IMR-90 (cell line): ENCODE results near the gene MACO1. TPM values are rescaled to one million over a fixed set of nuclear protein-coding genes. Genes with fewer than 3 reads are reported as not detected.

ENCODE experiments used
- ATAC-seq: fragments of 200-7000 bp; cut with Tn5 transposase; 2 replicates; pipeline ENCODE4 v1.9.1; 2020; ENCODE audit warnings: low read depth, mild to moderate bottlenecking, moderate library complexity
- BruUV-seq: library from RNA; stranded (reverse); fragments of 400-500 nt; replicated peaks from 2 replicates; lab custom pipeline; 2021; lab: Mats Ljungman, UMichigan
- CTCF ChIA-PET: fragments of 300-600 bp; formaldehyde crosslinking; extraction: SDS; loops from one replicate; lab custom pipeline; 2021; ENCODE audit warnings: antibody characterized with exemption; lab: Yijun Ruan, JAX
- POLR2A ChIA-PET: fragments of 300-600 bp; sonication (Branson Sonifier 250); formaldehyde crosslinking; loops from one replicate; lab custom pipeline; 2022; ENCODE audit warnings: antibody characterized with exemption; ENCODE audit not compliant: unreplicated experiment; lab: Charles Lee
- DNase-seq: peaks from one replicate; pipeline ENCODE4 v3.0.0; 2013
- H2AFZ ChIP-seq: replicated peaks from 2 replicates; pipeline ENCODE3; 2013; ENCODE audit warnings: low read length, mild to moderate bottlenecking; ENCODE audit not compliant: poor library complexity
- H2AK5ac ChIP-seq: 2 replicates; pipeline ENCODE4 v1.6.1; 2013; ENCODE audit warnings: low read depth, low read length, inconsistent platforms
- H2AK9ac ChIP-seq: replicated peaks from 2 replicates; pipeline ENCODE3; 2013; ENCODE audit warnings: mild to moderate bottlenecking, low read depth, low read length, moderate library complexity; ENCODE audit not compliant: poor library complexity
- H2BK120ac ChIP-seq: 2 replicates; pipeline ENCODE4 v1.6.1; 2013; ENCODE audit warnings: low read depth, low read length, inconsistent platforms
- H2BK15ac ChIP-seq: 3 replicates; pipeline ENCODE4 v1.6.1; 2013; ENCODE audit warnings: low read depth, low read length, inconsistent platforms
- H2BK20ac ChIP-seq: 2 replicates; pipeline ENCODE4 v1.6.1; 2013; ENCODE audit warnings: low read depth, mild to moderate bottlenecking, inconsistent platforms, low read length, moderate library complexity
- H2BK5ac ChIP-seq: 2 replicates; pipeline ENCODE4 v1.6.1; 2013; ENCODE audit warnings: mild to moderate bottlenecking, low read depth, low read length, inconsistent platforms; ENCODE audit not compliant: poor library complexity, severe bottlenecking
- H3K14ac ChIP-seq: replicated peaks from 2 replicates; pipeline ENCODE4 v1.6.1; 2013; ENCODE audit warnings: low read depth, low read length, inconsistent platforms
- H3K18ac ChIP-seq: 2 replicates; pipeline ENCODE4 v1.6.1; 2013; ENCODE audit warnings: low read depth, low read length, control low read depth
- H3K23ac ChIP-seq: 2 replicates; pipeline ENCODE4 v1.6.1; 2013; ENCODE audit warnings: low read depth, low read length, inconsistent platforms
- H3K27ac ChIP-seq: 2 replicates; pipeline ENCODE4 v1.5.1; 2013; ENCODE audit warnings: mild to moderate bottlenecking, control low read depth, low read length; ENCODE audit not compliant: insufficient read depth
- H3K27me3 ChIP-seq: 2 replicates; pipeline ENCODE4 v1.6.1; 2013; ENCODE audit warnings: low read length; ENCODE audit not compliant: control insufficient read depth, insufficient read depth
- H3K36me3 ChIP-seq: 2 replicates; pipeline ENCODE4 v1.6.1; 2013; ENCODE audit warnings: low read length, mixed read lengths; ENCODE audit not compliant: control insufficient read depth, insufficient read depth
- H3K4ac ChIP-seq: 2 replicates; pipeline ENCODE4 v1.6.1; 2013; ENCODE audit warnings: low read depth, low read length, inconsistent platforms
- H3K4me1 ChIP-seq: 2 replicates; pipeline ENCODE4 v1.6.1; 2013; ENCODE audit warnings: low read length, mixed read lengths; ENCODE audit not compliant: control insufficient read depth, insufficient read depth
- H3K4me2 ChIP-seq: 2 replicates; pipeline ENCODE4 v1.6.1; 2013; ENCODE audit warnings: low read depth, mild to moderate bottlenecking, control low read depth, low read length, moderate library complexity
- H3K4me3 ChIP-seq: 2 replicates; pipeline ENCODE4 v1.5.1; 2013; ENCODE audit warnings: low read depth, mild to moderate bottlenecking, control low read depth, low read length, moderate library complexity; ENCODE audit not compliant: insufficient read depth
- H3K56ac ChIP-seq: 2 replicates; pipeline ENCODE4 v1.6.1; 2013; ENCODE audit warnings: low read length, inconsistent platforms; ENCODE audit not compliant: insufficient read depth; ENCODE audit errors: extremely low read depth
- H3K79me1 ChIP-seq, 2 experiments: 2 replicates each; pipeline ENCODE4 v1.6.1; 2013; ENCODE audit warnings: low read length in 2 of 2, inconsistent platforms in 1 of 2, low read depth in 1 of 2
- H3K9ac ChIP-seq: 2 replicates; pipeline ENCODE4 v1.6.1; 2013; ENCODE audit warnings: low read depth, low read length, control low read depth
- H3K9me1 ChIP-seq: 2 replicates; pipeline ENCODE4 v1.6.1; 2013; ENCODE audit warnings: low read length, inconsistent platforms; ENCODE audit not compliant: insufficient read depth
- H3K9me3 ChIP-seq: 2 replicates; pipeline ENCODE4 v1.6.1; 2013; ENCODE audit warnings: low read length; ENCODE audit not compliant: control insufficient read depth, insufficient read depth
- H4K20me1 ChIP-seq: 2 replicates; pipeline ENCODE4 v1.6.1; 2013; ENCODE audit warnings: low read length, inconsistent platforms; ENCODE audit not compliant: insufficient read depth
- H4K5ac ChIP-seq: 2 replicates; pipeline ENCODE4 v1.6.1; 2013; ENCODE audit warnings: mild to moderate bottlenecking, low read depth, low read length, control low read depth
- H4K8ac ChIP-seq, 2 experiments: 2 replicates each; pipeline ENCODE4 v1.6.1; 2013; ENCODE audit warnings: low read depth in 2 of 2, low read length in 2 of 2, control low read depth in 1 of 2, inconsistent platforms in 1 of 2
- H4K91ac ChIP-seq: 2 replicates; pipeline ENCODE4 v1.6.1; 2013; ENCODE audit warnings: low read depth, low read length, inconsistent platforms; ENCODE audit not compliant: insufficient read depth
- BHLHE40 ChIP-seq: fragments of 150-350 bp; IDR thresholded peaks from 2 replicates; pipeline ENCODE4 v1.6.1; 2016; ENCODE audit warnings: mild to moderate bottlenecking, low read depth, low read length
- CEBPB ChIP-seq: IDR thresholded peaks from 2 replicates; pipeline ENCODE4 v1.6.1; 2012; ENCODE audit warnings: low read depth, low read length, improper control_type of control experiment
- CTCF ChIP-seq: conservative IDR thresholded peaks from 2 replicates; pipeline ENCODE4 v1.5.1; 2012; ENCODE audit warnings: mild to moderate bottlenecking, low read depth, low read length, improper control_type of control experiment
- ELK1 ChIP-seq: fragments of 150-350 bp; IDR thresholded peaks from 2 replicates; pipeline ENCODE4 v1.6.1; 2016; ENCODE audit warnings: low read depth, mild to moderate bottlenecking, low read length, moderate library complexity, borderline replicate concordance
- FOS ChIP-seq: fragments of 150-350 bp; IDR thresholded peaks from 2 replicates; pipeline ENCODE4 v1.6.1; 2016; ENCODE audit warnings: low read depth, low read length
- MAFK ChIP-seq: IDR thresholded peaks from 2 replicates; pipeline ENCODE4 v1.6.1; 2012; ENCODE audit warnings: low read depth, low read length, improper control_type of control experiment
- MAZ ChIP-seq: IDR thresholded peaks from 2 replicates; pipeline ENCODE4 v1.6.1; 2012; ENCODE audit warnings: low read depth, mild to moderate bottlenecking, low read length, improper control_type of control experiment, moderate library complexity, borderline replicate concordance
- MXI1 ChIP-seq: IDR thresholded peaks from 2 replicates; pipeline ENCODE4 v1.6.1; 2012; ENCODE audit warnings: low read depth, mild to moderate bottlenecking, low read length, moderate library complexity, borderline replicate concordance
- POLR2A ChIP-seq: IDR thresholded peaks from 2 replicates; pipeline ENCODE4 v1.6.1; 2012; ENCODE audit warnings: mild to moderate bottlenecking, low read depth, low read length
- RAD21 ChIP-seq: IDR thresholded peaks from 2 replicates; pipeline ENCODE4 v1.6.1; 2012; ENCODE audit warnings: low read length, improper control_type of control experiment
- RCOR1 ChIP-seq: IDR thresholded peaks from 2 replicates; pipeline ENCODE4 v1.6.1; 2012; ENCODE audit warnings: mild to moderate bottlenecking, low read length, improper control_type of control experiment; ENCODE audit not compliant: insufficient replicate concordance
- RFX5 ChIP-seq: IDR thresholded peaks from 2 replicates; pipeline ENCODE4 v1.8.0; 2012; ENCODE audit warnings: low read depth, mild to moderate bottlenecking, low read length, moderate library complexity
- SMC3 ChIP-seq: fragments of 150-350 bp; IDR thresholded peaks from 2 replicates; pipeline ENCODE4 v1.6.1; 2016; ENCODE audit warnings: low read depth, mild to moderate bottlenecking, antibody characterized with exemption, low read length, moderate library complexity
- USF2 ChIP-seq: fragments of 150-350 bp; IDR thresholded peaks from 2 replicates; pipeline ENCODE4 v1.6.1; 2017; ENCODE audit warnings: mild to moderate bottlenecking, antibody characterized with exemption, low read length, low read depth
- WGBS, 2 experiments: methylation state at CpG; one replicate each; pipeline versions ENCODE4 v1.1.5 to v1.1.7; 2013; ENCODE audit warnings: missing lambda C conversion rate in 2 of 2; ENCODE audit not compliant: insufficient read length in 1 of 2; ENCODE audit errors: extremely low coverage in 2 of 2; 5-methylcytosine and 5-hydroxymethylcytosine counted together
- dilution Hi-C: fragments of 300-500 bp; cut with HindIII; formaldehyde crosslinking; loops from one replicate; pipeline ENCODE4 v1.14.3; 2018; ENCODE audit warnings: low sequenced_read_pairs; ENCODE audit not compliant: unreplicated experiment
- in situ Hi-C: fragments of 300-500 bp; cut with MboI; formaldehyde crosslinking; loops from 3 replicates; pipeline ENCODE4 v1.14.3; 2019; ENCODE audit warnings: low sequenced_read_pairs, inconsistent platforms, mixed read lengths
- intact Hi-C: fragments of 100-400 bp; cut with micrococcal nuclease; formaldehyde crosslinking; loops from 2 replicates; pipeline ENCODE4 v1.10.0; 2022
- polyA plus RNA-seq, 3 experiments: library from polyadenylated mRNA; depleted of rRNA; stranded (reverse); fragments of >200 nt; gene quantifications; 2 replicates each; pipeline ENCODE4 v1.2.3, GENCODE V29; 2012; ENCODE audit warnings: low replicate concordance in 1 of 3
- total RNA-seq: library from RNA; depleted of rRNA; stranded (reverse); fragments of >200 nt; gene quantifications from 2 replicates; pipeline ENCODE4 v1.2.3, GENCODE V29; 2012

The MACO1 gene
- total and polyA plus RNA-seq, 2 of the 4 experiments (the other 2 are of a cell fraction): 6.8 to 12.7 TPM

- Histone ChIP-seq H4K5ac (no peak overlapping the region), H4K20me1 (no peaks in the 10 kb centered on the region; the same call in 1 of the 2 replicates), H3K4me1 (peaks cover 8% of the 10 kb centered on the region), H2BK20ac (no peak overlapping the region), H3K4me2 (no peak overlapping the region), H3K9me3 (no peaks in the 10 kb centered on the region), H2BK15ac (no peak overlapping the region), H2BK5ac (no peak overlapping the region), H3K36me3 (no peaks in the 10 kb centered on the region), H2AK9ac (peak overlapping the region; percentile 81), H3K27me3 (peaks cover 8% of the 10 kb centered on the region; the same call in 1 of the 2 replicates), H3K56ac (no peak overlapping the region), H2AFZ (no peak overlapping the region), H3K18ac (no peak overlapping the region), H4K91ac (no peak overlapping the region), H2AK5ac (no peak overlapping the region; the same call in 1 of the 2 replicates), H3K23ac (no peak overlapping the region), H3K9ac (no peak overlapping the region), H2BK120ac (no peak overlapping the region), H3K4ac (no peak overlapping the region), H3K14ac (no peak overlapping the region), H4K8ac (no peak overlapping the region; a peak in 1 of 4 replicates), H3K4me3 (no peak overlapping the region), H3K27ac (no peak overlapping the region), H3K9me1 (0 out of 2 replicates have a peak, but pooled peaks cover 2% of the 10 kb centered on the region), H3K79me1 (peaks cover 17 to 26% of the 10 kb centered on the region in 2 experiments)
- ChIA-PET CTCF (no interaction called here), POLR2A (no interaction called here)
- no peak for ATAC-seq
- DNase-seq: no peak
- TF ChIP-seq CTCF: no peak
- TF ChIP-seq FOS: no peak
- no peak for TF ChIP-seq MAFK
- no peak for TF ChIP-seq CEBPB
- no peak for TF ChIP-seq RAD21
- no peak for TF ChIP-seq MXI1
- no peak for TF ChIP-seq POLR2A
- no peak for TF ChIP-seq BHLHE40
- TF ChIP-seq ELK1: no peak
- TF ChIP-seq MAZ: no peak
- no peak for TF ChIP-seq SMC3
- TF ChIP-seq RFX5: no peak
- TF ChIP-seq USF2: no peak
- no peak for TF ChIP-seq RCOR1
- in situ Hi-C loops: no loop called here
- BruUV-seq: no TSS peak
- 100% methylated on average over 2 of the region's 8 CpGs; no CpG with 5 or more reads in 1 of the 2 experiments for WGBS, 2 experiments
- intact Hi-C loops: no loop called here
- dilution Hi-C loops: no loop called here
Measured at GRCh38 chr1:25541889-25542658, 111.4 kb downstream of the MACO1 start.
